Fibroblast of skin of right quadriceps (primary cell): ENCODE data around the gene ALX3.

Source experiments
- DNase-seq: peaks from one replicate; pipeline ENCODE4 v3.0.0-alpha.2; 2013

ALX3 gene

GRCh38 chr1:110070671-110071242, at the start of gene ALX3:
Gene ALX3 (minus strand): TSS chr1:110070672. CDS start chr1:110070612, 60 bp downstream.
- DNase-seq = no peak

- DNase-seq = no peak
Measured at GRCh38 chr1:110119843-110120242, 49.4 kb upstream of the ALX3 start.

GRCh38 chr1:110118636-110119396, 48.3 kb upstream of the ALX3 start:
- DNase-seq = peak; percentile 17

GRCh38 chr1:110114784-110115183, 44.3 kb upstream of the ALX3 start:
- no peak for DNase-seq

GRCh38 chr1:110114173-110114572, 43.7 kb upstream of the ALX3 start:
- no peak for DNase-seq

GRCh38 chr1:110113551-110113950, 43.1 kb upstream of the ALX3 start:
- no peak for DNase-seq

- no peak for DNase-seq
Measured at GRCh38 chr1:110112656-110113055, 42.2 kb upstream of the ALX3 start.

GRCh38 chr1:110112143-110112542, 41.7 kb upstream of the ALX3 start, which contains the start of gene UBL4B:
Gene UBL4B (plus strand): TSS chr1:110112443. CDS start chr1:110112535, 92 bp downstream.
- no peak for DNase-seq

- DNase-seq = no peak
Measured at GRCh38 chr1:110111081-110111480, 40.6 kb upstream of the ALX3 start.

- no peak for DNase-seq
Measured at GRCh38 chr1:110107867-110108469, 37.5 kb upstream of the ALX3 start.

GRCh38 chr1:110106013-110106941, 35.8 kb upstream of the ALX3 start:
- peak; percentile 54 for DNase-seq

GRCh38 chr1:110102081-110102480, 31.6 kb upstream of the ALX3 start:
- peak; percentile 19 for DNase-seq

- no peak for DNase-seq
Measured at GRCh38 chr1:110100335-110100734, 29.9 kb upstream of the ALX3 start.

GRCh38 chr1:110098222-110099026, 28.0 kb upstream of the ALX3 start:
- no peak for DNase-seq

GRCh38 chr1:110097507-110098221, 27.2 kb upstream of the ALX3 start:
- DNase-seq = no peak

GRCh38 chr1:110094931-110095654, 24.6 kb upstream of the ALX3 start:
- DNase-seq = no peak

GRCh38 chr1:110092991-110093390, 22.5 kb upstream of the ALX3 start:
- no peak for DNase-seq

- DNase-seq = no peak
Measured at GRCh38 chr1:110091791-110092190, 21.3 kb upstream of the ALX3 start.

GRCh38 chr1:110091381-110091780, 20.9 kb upstream of the ALX3 start:
- no peak for DNase-seq

- DNase-seq = no peak
Measured at GRCh38 chr1:110089561-110090275, 19.2 kb upstream of the ALX3 start.
